ENCODE data around the gene GRIK4. TPM values are rescaled to one million over a fixed set of nuclear protein-coding genes. Genes with fewer than 3 reads are reported as not detected.

The GRIK4 gene
- total RNA-seq, 2 donors from 2014 or later, result 0.05 to 1.7 TPM

DNA sequence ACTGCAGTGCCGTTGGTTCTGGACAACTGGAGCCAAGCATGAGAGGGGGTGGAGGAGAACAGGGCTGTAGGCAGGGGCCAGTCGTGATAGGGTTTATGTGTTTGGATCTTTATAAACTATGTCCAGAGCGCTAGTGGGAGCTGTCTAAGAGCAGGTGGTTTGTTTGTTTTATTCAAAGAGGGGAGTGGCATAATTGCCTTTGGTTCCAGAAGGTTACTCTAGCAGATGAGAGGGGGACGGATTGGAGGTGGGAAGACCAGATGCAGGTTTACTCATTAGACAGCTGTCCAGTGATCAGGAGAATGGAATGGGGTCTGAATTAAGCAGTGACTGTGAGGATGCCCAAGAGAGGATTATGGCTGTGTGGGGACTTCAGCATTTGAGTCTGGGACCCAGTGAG lies 403.1 kb downstream of the GRIK4 start:
- TF ChIP-seq, protein P1, sequence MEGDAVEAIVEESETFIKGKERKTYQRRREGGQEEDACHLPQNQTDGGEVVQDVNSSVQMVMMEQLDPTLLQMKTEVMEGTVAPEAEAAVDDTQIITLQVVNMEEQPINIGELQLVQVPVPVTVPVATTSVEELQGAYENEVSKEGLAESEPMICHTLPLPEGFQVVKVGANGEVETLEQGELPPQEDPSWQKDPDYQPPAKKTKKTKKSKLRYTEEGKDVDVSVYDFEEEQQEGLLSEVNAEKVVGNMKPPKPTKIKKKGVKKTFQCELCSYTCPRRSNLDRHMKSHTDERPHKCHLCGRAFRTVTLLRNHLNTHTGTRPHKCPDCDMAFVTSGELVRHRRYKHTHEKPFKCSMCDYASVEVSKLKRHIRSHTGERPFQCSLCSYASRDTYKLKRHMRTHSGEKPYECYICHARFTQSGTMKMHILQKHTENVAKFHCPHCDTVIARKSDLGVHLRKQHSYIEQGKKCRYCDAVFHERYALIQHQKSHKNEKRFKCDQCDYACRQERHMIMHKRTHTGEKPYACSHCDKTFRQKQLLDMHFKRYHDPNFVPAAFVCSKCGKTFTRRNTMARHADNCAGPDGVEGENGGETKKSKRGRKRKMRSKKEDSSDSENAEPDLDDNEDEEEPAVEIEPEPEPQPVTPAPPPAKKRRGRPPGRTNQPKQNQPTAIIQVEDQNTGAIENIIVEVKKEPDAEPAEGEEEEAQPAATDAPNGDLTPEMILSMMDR (IDR thresholded peaks at IDR 0.05), result no peak
- TF ChIP-seq POLR2A (IDR thresholded peaks at IDR 0.05), result no peak
- TF ChIP-seq POLR2AphosphoS5 (IDR thresholded peaks at IDR 0.05), result no peak
- intact Hi-C loops (cut with DNase I), result no loop called here
- WGBS, result 58% methylated on average over 4 of the region's 4 CpGs

DNA sequence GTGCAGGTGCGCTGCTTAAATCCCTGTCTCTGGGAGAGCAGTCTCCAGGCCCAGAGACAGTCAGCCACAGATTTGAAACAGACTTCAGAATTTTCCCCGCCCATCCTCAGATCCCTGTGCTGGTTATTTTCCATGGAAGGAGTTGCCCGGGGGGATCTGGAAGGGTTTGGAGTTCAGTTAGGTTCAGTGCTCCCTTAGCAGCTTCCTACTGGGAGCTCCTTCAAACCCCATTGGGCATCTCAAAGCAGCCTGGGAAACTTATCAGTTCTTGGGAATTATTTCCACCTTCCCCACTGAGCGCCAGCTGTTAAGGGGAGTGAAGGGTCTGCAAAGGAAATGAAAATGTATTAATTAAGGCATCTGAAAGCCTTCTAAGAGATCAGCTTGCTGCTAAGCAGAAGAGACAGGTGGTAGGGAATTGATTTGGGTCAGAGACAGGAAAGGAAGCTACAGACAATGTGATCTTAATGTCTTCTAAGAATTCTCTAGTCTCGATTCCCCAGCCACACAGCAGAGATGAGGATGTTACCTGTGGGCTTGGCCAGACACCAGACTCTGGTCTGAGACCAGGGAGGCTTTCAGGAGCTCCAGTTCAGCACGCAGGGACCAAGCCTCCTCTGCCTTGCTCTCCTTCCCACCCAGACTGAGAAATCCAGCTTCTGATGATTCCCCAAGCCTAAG lies 406.2 kb downstream of the GRIK4 start:
- WGBS, result 65% methylated on average over 5 of the region's 6 CpGs
- Histone ChIP-seq H3K4me1 (replicated peaks) (no peaks in the 10 kb centered on the region), H3K4me3 (no peak overlapping the region), H3K9me3 (no peaks in the 10 kb centered on the region), H3K27me3 (replicated peaks; ENCODE audit: insufficient read depth) (no peaks in the 10 kb centered on the region), H3K36me3 (no peaks in the 10 kb centered on the region), H3K27ac (no peak overlapping the region)
- intact Hi-C loops (cut with DNase I), result no loop called here
- TF ChIP-seq POLR2AphosphoS5 (IDR thresholded peaks at IDR 0.05), result no peak
- TF ChIP-seq POLR2A (IDR thresholded peaks at IDR 0.05), result no peak
- TF ChIP-seq, protein P1 (IDR thresholded peaks at IDR 0.05), result no peak
- no peak for DNase-seq (ENCODE audit: low spot score)

More for the DNA sequence above, 403.1 kb downstream of the GRIK4 start:
- H3K36me3 ChIP-seq, result no peaks in the 10 kb centered on the region
- H3K4me3 ChIP-seq, result no peak overlapping the region
- H3K9me3 ChIP-seq, result no peaks in the 10 kb centered on the region
- no peak for DNase-seq (ENCODE audit: low spot score)
- no peak overlapping the region for H3K27ac ChIP-seq
- no peaks in the 10 kb centered on the region for H3K27me3 ChIP-seq (replicated peaks; ENCODE audit: insufficient read depth)
- no peaks in the 10 kb centered on the region for H3K4me1 ChIP-seq (replicated peaks)

DNA sequence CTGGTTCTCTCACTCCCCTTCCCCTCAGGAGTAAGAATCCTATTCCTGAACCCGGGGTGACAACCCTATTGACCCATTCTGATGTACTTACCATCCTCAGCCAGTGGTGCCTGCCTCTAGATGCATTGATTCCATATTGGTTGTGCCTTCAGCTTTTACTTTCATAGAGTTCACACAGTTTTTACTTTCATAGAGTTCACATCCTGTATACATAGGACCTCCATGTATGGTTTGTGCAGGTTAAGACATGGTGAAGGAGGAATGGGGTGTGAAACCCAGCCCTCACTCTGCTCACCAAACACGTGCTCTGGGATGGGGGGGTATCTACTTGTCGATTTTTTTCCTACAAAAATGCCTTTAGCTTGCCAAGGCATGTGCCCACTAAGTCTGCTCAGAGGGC lies 406.7 kb downstream of the GRIK4 start:
- intact Hi-C loops (cut with DNase I), result no loop called here

DNA sequence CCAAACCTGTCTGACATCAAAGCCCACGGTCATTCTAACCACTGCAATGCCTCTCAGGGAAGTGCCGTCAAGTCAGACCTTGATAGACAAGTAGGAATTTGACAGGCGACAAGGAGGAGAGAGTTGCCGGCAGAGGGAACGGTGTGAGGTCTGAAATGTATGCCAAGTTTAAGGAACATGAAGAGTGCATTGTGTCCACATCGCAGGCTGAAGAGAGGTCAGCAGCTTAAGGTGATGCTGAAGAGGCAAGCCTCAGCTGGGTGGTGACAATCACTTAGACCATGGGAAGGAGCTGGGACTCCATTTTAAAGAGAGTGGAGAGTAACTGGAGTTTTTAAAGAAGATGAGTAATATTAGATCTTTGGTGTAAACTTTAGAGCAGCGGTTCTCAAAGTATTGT lies 407.5 kb downstream of the GRIK4 start:
- 77% methylated on average over 7 of the region's 7 CpGs for WGBS

More for the DNA sequence above, 406.7 kb downstream of the GRIK4 start:
- no peaks in the 10 kb centered on the region for H3K4me1 ChIP-seq (replicated peaks)
- H3K9me3 ChIP-seq, result no peaks in the 10 kb centered on the region
- no peak overlapping the region for H3K4me3 ChIP-seq
- no peak for TF ChIP-seq POLR2A (IDR thresholded peaks at IDR 0.05)
- TF ChIP-seq, protein P1 (IDR thresholded peaks at IDR 0.05), result no peak
- TF ChIP-seq POLR2AphosphoS5 (IDR thresholded peaks at IDR 0.05), result no peak
- H3K27ac ChIP-seq, result no peak overlapping the region
- no peaks in the 10 kb centered on the region for H3K36me3 ChIP-seq
- 48% methylated on average over 3 of the region's 3 CpGs for whole genome bisulfite sequencing
- no peak for DNase-seq (ENCODE audit: low spot score)
- no peaks in the 10 kb centered on the region for H3K27me3 ChIP-seq (replicated peaks; ENCODE audit: insufficient read depth)

More for the DNA sequence above, 407.5 kb downstream of the GRIK4 start:
- TF ChIP-seq POLR2AphosphoS5 (IDR thresholded peaks at IDR 0.05) (no peak), POLR2A (IDR thresholded peaks at IDR 0.05) (no peak)
- TF ChIP-seq, protein P1 (IDR thresholded peaks at IDR 0.05), result no peak
- Histone ChIP-seq H3K4me1 (replicated peaks) (no peaks in the 10 kb centered on the region), H3K27me3 (replicated peaks; ENCODE audit: insufficient read depth) (no peaks in the 10 kb centered on the region), H3K27ac (no peak overlapping the region), H3K9me3 (no peaks in the 10 kb centered on the region), H3K36me3 (no peaks in the 10 kb centered on the region), H3K4me3 (no peak overlapping the region)
- DNase-seq (ENCODE audit: low spot score), result no peak
- intact Hi-C loops (cut with DNase I), result no loop called here
